Activated T-cell treated with anti-CD3 and anti-CD28 coated beads, Interleukin-2, amount 50 U/mL, for 72 hours (primary cell): ENCODE data around the gene ICOSLG. TPM values are rescaled to one million over a fixed set of nuclear protein-coding genes. Genes with fewer than 3 reads are reported as not detected.

Source experiments
- total RNA-seq, 2 donors: library from RNA; stranded (reverse); gene quantifications; one replicate each; pipeline ENCODE4 v1.2.3, GENCODE V29; 2022

ICOSLG gene
- total RNA-seq, 2 donors from 2014 or later: 2.6 to 3.2 TPM

Other genes with a start within 250 kb of the ICOSLG start
- 10 to 100 TPM; 53.5 to 72.6 TPM for gene TRAPPC10, start 228.6 kb downstream of the ICOSLG start, total RNA-seq
- 10 to 100 TPM in 1 of 2 donors, 1 to 10 TPM in 1; 5.9 to 23.2 TPM for gene PWP2, start 133.5 kb downstream of the ICOSLG start, total RNA-seq
- 10 to 100 TPM; 12.7 to 35.3 TPM for gene GATD3, start 107.3 kb downstream of the ICOSLG start, total RNA-seq
- not detected for gene DNMT3L, start 21.0 kb upstream of the ICOSLG start, total RNA-seq
- gene AIRE, start 44.9 kb upstream of the ICOSLG start, total RNA-seq: not detected
- 100 to 1,000 TPM; 104 to 109 TPM for gene PFKL, start 59.1 kb upstream of the ICOSLG start, total RNA-seq
- 10 to 100 TPM; 14.5 to 17.2 TPM for gene CFAP410, start 98.4 kb upstream of the ICOSLG start, total RNA-seq
- 1 to 10 TPM; 2.4 to 3.2 TPM for gene TRPM2, start 112.7 kb upstream of the ICOSLG start, total RNA-seq
- gene LRRC3, start 214.6 kb upstream of the ICOSLG start, total RNA-seq: 1 to 10 TPM; 2.8 to 3.8 TPM